GM18867 (cell line): ENCODE measurements around the gene HOXC12.

Experiments used
- ATAC-seq: cut with Tn5 transposase; IDR thresholded peaks from one replicate; pipeline ENCODE4 v1.9.1; 2021; ENCODE audit warnings: mild to moderate bottlenecking, moderate library complexity; ENCODE audit not compliant: unreplicated experiment

The HOXC12 gene

GRCh38 chr12:53955036-53955775 lies 503 bp downstream of the HOXC12 start:
- ATAC-seq = no peak

GRCh38 chr12:53955776-53956250 lies 1.1 kb downstream of the HOXC12 start:
- no peak for ATAC-seq

DNA sequence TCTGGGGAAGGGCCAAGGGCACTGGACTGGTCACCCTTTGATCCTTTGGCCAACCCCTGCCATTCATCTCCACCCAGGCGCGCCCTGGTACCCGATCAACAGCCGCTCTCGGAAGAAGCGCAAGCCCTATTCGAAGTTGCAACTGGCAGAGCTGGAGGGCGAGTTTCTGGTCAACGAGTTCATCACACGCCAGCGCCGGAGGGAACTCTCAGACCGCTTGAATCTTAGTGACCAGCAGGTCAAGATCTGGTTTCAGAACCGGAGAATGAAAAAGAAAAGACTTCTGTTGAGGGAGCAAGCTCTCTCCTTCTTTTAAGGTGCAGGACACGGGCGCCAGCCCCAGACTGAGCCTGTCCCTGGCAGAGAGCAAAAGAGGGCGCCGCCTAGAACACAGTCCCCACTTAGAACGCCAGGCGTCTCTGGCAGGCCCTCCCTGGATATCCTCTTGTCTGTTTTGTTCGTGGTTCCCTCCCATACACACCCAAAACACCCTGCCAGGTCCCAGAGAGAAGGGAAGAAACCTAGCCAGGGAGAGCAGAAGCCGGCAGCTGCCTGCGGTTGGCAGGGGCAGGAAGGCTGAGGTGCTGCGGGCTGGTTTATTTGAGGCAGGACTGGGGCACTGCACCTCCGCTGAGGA lies 1.7 kb downstream of the HOXC12 start:
- ATAC-seq = no peak

DNA sequence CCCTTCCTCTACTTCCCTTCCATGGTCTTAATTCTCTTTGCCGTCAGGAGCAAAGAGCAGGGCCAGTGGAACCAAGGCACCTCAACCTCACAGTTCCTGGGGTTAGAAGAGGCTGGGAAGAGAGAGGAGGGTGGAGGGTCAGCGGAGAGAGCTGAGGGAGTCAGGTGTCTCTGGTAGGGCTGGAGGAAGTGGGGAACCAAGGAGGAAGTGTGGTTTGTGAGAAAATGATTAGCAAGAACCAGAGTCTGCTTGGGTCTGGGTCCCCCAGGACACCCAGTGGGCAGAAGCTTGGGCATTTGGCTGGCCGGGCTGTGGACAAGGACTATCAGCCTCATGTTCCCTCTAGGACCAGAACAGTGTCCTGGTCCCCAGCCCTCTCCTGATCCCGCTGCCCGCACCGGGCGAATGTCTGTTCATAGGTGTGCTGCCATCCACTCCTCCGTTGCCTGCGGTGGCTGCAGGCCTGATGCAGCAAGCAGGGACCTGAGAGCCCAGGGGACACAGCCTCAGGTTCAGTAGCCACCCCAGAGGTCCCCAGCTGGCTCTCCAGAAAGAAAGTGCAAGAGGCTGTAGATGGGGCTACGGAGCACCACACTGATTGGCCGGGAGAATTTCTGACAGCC lies 2.3 kb downstream of the HOXC12 start:
- ATAC-seq = no peak

DNA sequence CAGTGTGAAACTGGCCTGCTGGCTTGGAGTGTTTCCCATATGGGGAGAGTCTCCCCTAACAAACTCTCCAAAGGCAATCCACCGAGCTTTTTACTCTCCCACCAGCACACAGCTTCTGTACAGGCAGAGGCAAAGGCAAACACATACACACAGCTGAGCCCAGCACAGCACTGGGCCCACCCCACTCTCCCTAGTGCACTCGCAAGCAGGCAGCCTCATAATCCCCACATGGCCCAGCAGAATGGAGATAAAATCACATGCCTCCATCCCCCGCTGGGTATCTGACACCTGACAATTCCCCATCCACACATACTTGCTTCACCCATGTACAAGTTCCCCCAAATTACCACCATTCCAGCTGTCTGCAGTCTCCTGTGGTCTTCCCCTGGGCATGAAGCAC lies 3.4 kb downstream of the HOXC12 start:
- no peak for ATAC-seq

GRCh38 chr12:53959314-53959713 lies 4.6 kb downstream of the HOXC12 start:
- no peak for ATAC-seq

DNA sequence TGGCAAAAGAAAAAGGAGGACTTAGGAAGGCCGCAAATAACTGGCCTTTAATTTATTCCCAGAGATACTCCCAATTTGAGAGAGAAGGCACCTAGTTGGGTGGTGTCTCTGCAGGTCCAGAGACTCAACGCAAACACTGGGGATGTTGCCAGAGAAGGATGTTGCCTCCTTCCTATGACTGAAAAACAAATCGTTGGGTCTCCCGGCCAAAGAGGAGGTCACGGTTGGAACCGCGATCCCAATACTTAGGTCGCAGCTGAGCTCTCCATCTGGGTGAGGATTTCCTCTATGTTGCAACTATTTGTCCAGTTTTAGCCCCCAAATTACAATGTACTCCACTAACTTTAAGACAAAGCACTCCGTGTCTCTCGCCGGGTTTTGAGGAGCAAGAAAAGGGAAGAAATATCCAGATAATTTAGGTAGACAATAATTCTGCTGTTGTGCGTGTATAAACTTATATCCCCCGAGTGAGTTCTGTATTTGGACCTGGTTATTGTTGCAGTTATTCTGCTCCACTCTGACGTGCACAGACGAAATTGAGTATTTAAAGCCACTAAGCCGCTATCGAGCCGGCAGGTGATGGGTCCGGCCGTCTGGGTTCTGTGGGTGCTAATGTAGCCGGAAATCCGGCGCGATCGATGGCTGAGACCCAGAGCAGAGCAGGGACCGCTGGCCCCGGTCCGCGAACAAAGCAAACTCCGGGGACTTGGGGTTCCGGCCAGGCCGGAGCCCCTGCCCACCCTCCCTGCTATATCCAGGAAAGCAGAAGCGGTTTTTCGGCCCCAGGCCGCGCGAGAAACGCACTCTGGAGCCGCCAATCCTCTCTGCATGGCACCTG lies 5.7 kb downstream of the HOXC12 start:
- no peak for ATAC-seq

DNA sequence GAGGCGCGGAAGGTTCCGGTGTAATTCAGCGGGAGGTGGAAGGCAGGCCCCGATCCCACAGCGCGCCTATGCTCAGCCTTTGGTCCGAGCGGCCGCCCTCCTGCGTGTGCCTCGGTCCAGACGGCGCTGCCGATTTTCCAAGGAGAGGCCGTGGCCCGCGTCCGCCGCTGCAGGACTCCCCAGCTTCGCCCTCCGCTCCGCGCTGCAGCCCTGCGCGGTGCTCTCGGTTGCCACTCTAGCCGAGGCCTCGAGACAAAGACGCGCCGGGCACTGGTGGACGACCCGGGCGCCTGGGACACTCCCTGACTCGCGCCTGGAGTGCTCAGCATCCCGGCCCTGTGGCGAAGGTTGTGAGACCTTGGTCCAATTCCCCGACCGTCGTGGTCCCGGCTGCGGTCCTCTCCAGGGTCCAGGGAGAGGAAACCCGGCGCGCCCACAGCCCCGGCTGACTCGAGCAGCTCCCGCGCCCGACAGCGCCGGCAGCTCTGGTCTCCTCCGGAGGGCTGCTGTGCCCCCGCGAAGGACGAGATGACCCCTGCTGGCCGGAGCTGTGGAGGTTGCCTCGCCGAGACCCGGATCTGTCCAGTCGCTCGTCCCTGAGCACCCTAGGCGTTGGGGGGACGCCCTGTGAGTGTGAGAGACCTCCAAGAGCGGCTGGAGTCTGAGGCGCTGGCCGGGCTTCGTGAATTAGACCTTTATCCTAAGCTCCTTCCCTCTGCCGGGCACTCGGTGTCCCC lies 6.5 kb downstream of the HOXC12 start:
- no peak for ATAC-seq

DNA sequence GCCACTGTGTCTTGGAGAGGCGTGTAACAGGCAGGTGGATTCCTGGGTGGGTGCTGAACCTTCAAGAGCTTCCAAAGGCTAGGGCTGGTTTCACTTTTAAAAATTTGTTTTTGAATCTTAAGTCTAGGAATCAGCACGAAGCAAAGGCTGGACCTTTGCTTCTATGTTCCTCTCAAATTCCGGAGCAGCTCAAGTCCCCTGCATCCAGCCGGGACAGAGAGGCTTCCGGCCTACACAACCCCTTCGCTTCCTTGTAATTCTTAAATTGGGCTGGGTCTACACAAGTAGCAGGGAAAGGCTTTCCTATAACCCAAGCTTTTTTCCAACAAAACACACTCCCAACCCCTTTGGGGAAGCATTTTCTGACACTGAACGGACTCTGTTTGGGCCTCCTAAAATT lies 8.3 kb downstream of the HOXC12 start:
- ATAC-seq = no peak

DNA sequence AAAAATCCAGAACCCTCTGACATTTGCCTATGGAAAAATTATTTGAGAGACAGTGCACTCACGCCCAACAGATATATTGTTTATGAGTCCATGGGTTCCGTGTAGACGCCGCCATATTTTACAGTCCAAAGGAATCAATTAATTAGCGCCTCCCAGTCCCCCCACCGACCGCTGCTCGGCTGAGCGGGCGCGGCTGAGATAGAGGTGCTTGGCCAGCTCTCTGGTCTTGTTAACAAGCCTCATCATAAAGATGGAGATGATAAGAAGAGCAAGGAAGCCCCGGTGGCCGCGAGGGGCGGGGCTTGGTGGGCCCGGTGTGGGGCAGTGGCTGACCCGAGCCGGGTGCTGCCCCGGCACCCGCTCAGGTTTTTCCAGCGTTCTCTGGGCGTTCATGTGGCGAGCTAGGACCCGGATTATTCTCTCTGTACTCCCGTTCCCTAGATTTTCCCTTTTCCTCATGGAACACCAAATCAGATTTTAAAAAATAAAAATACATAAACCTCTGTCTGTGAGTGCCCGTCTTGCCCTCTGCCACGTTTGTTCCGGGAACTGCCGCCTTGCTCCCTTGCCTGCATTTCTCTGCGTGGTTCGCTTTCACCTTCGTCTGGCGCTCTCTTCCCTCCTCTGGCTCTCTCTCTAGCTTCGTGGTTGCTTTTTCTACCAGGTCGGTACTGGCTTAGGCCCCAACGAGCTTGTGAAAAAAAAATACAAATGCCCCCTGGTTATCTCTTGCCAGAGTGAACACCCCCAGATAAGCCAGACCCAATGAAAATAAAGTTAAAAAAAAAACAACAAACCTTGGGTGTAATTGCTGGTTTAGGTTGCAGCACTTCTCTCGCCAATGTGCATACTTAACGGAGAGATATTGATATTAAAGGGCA lies 9.0 kb downstream of the HOXC12 start:
- ATAC-seq = no peak

DNA sequence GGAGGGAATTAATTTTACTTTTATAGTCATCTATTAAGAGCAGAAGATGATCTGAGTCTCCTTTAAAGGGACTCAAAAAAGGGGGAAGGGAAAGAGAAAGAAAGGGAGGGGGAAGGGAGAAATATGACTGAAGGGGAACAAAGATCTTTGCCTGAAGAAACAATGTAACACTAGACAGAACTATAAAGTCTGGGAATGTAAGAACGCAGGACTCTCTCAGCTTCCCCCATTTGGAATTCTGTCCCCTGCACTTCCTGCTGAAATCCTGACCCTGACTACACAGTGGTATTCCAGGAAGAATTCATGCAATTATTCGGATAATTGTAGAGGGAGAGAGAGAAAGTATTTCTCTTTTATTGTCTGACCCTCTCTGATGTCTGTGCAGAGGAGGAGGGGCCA lies 9.6 kb downstream of the HOXC12 start:
- no peak for ATAC-seq

DNA sequence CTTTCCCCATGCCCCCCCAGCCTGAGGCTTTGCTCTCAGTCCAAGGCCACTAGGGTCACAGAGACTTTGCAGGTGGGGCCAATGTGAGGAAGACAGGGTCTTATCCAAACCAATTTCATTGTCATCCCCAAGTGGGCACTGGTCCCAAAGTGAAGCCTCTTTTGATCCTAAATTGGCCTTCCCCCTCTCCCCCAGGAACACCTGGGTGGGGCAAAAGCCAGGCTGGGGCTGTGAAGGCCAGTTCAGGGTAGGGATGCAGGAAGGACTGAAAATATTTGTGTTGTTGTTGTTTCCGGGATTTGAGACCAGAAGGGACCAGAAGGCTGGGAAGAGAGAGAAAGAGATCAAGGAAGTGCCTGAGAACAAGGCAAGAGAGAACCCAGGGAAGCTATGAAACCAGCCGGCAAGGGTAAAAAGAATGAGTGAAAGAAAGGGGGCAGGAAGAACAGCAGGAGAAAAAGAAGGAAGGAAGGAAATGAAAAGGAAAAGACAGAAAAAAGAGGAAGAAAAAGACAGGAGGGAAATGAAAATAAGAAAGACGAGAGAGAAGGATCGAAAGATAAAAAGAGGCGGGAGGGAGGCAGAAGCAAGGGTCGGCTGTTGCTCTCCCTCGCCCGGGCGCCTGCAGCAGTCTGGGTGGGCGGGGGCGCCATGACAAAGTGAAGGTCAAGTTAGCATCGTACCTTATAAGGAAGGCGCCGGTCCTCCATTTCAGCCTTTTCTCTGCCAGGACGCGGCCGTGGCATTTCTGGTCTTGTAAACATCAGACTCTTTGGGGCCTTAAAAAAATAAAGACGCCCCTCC lies 10.8 kb downstream of the HOXC12 start:
- ATAC-seq = no peak

GRCh38 chr12:53966085-53966384 lies 11.3 kb downstream of the HOXC12 start:
- no peak for ATAC-seq

DNA sequence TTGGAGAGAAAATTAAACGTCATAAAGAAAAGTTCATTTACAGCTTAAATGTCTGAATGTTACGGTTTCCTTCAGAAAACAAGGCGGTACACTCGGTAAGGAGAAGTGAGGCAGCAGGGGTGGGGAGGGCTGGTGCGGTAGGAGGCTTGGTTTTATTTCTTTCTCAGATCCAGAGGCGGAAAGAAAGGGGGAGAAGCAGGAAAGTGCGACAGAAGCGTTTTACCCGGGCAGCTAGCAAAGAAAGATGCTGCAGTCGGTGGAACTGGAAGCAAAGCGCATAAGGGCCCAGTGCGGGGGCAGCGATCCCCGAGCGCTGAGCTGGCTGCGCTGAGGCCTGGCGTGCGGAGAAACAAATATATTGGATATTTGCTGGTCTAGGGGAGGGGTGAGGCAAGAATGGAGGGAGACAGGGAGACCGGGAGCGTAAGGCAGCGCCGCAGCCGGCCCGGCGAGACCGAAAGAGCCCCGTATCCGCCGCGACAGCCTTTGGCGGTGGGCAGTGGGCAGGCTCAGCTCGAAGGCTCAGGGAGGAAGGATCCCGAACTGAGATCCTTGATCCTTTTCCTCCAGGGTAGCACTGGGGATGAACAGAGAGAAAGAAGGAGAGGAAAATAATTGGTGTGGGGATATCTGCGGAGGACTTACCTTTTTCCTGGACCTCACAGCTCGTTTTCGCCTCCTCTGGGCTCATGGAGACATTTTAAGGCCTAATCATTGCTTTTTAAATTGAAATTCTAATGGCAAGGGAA lies 11.9 kb downstream of the HOXC12 start:
- no peak for ATAC-seq

DNA sequence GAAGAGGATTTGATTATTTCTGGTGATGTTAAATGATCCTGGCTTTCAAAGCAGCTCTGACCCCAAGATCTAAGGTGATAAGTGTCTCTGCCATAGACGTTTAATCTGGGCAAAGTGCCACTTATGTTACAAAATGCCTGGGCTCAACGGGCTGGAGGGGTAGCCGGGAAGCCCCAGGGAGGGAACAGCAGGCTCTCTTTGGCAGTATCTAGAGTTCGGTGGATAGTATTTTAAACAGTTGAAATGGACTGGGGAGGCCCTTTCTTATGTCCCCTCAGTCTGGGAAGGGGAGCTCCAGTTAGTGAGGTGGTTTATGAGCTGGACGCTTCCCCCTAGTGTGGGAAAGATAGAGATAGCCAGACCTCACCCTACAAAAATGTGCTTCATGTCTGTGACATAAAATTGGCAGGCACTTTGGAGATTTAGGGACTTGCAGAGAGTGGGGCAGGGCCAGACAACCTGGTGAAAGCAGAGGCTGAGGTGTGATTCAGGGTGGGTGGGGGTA lies 12.8 kb downstream of the HOXC12 start:
- no peak for ATAC-seq

DNA sequence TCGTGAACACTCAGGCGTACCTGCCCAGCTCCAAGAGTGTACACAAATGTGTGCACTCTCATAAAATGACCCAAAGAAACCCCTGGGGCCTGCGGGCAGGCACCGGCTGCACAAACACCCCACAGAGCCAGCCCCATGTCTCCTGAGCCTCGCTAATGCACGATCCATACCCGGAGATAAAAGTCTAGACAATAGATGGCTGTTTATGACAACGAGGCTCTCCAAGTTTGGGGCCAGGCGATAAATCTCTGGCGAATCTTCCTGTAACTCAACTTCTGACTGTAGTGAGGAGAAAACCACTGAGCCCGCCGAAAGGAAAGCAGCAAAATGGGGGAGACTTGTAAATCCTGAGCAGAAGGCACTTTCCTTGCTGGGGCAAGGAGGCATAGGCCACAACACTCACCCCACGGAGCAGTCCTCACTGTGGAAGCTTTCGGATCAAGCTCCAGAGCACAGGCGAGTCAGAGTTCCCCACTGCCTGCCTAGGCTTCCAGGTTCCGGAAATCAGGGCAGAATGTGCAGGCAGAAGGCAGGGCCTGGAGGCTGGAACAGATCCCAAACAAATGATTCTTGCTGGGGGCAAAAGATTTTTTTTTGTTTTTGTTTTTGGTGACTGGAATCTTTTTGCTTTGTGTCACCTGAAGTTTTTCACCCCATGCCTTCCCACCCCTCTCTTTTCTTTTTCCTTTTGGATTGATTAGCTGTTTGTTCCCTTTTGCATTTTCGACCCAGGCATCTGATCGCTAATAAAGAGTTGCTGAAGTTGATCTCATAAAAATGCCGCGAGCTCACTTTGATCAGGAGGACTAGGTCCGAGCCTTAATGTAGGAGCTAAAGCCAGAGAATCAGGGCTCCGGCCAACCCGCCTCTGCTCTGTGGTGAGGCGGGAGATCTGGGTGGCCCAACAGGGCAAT lies 13.8 kb downstream of the HOXC12 start:
- ATAC-seq = no peak
